Stimulated activated CD8-positive, alpha-beta memory T cell treated with anti-CD3 and anti-CD28 coated beads, Interleukin-2, amount 100 ng/mL, for 1 hour (primary cell): ENCODE results near the gene GPR158.
"Not testable (repeated sequence)": the region's sequence is repeated elsewhere in the genome, so short reads cannot be mapped to it uniquely, and the experiment has no call there.

Experiments used
- DNase-seq, 2 donors: peaks; one replicate each; pipeline ENCODE4 v3.0.0-alpha.2; 2020; ENCODE audit warnings: low read depth in 2 of 2

GPR158 gene

DNA sequence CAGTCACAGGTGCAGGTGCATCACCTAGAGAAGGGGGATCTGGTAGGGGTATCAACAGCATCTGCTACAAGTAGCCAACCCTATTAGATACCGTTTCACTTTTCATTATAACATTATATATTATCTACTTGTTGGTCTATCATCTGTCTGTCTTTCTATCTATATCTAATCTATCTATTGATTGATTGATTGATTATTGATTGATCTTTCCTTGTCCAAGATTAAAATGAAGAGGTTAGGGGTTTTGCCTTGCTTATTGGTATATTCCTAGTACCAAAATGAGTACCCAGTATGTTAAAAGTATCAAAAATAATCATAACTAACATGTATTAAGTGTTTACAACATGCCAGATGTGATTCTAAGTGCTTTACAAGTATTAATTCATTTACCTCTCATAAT lies 121.5 kb downstream of the GPR158 start:
- DNase-seq: no peak

DNA sequence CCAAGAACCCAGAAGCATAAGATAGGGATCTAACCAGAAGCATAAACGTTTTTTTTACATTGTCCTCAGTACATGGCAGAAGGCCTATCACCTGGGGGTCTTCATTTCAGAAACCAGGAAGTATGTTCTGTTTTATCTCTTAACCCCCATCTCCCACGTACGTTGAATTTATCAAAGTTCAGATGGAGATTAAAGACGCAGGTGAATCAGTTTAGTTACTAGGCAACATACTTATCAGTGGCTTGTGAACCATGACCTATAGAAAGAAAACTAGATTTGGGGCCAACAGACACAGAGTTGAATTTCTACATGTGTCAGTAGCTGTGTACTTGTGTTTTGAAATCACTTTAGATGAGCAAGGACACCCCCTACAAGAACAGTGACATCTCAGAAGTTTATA lies 122.7 kb downstream of the GPR158 start:
- DNase-seq: no peak

DNA sequence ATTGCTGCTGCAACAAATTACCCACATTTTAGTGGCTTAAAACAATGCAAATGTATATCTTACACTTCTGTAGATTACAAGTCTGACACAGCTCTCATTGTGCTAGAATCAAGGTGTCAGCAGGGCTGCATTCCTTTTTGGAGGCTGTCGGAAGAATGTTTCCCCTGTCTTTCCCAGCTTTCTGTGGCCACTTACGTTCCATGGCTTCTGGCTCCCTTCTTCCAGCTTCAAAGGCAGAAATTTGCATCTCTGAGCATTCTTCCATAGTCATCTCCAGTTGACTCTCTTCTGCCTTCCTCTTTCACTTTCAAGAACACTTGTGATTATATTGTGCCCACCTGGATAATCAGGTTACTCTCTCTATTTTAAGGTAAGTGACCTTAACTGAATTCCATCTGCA lies 125.3 kb downstream of the GPR158 start:
- no peak for DNase-seq

DNA sequence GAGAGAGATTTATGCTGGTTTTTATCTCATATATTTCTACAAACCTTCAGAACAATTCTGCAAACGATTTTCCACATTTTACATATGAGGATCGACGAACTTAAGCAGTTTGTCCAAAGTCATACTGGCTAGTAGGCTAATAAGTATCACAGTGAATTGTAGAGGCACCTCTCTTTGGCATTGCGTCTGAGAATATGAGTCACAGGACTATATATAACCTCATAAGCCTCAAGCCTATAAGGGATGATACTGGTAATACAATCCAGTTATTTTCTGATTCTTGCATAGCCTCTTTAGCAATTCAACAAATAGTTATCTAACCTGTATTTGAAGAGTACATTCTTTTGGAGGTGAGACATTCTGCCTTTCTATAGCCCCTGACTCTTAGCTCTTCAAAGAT lies 129.8 kb downstream of the GPR158 start:
- no peak for DNase-seq

DNA sequence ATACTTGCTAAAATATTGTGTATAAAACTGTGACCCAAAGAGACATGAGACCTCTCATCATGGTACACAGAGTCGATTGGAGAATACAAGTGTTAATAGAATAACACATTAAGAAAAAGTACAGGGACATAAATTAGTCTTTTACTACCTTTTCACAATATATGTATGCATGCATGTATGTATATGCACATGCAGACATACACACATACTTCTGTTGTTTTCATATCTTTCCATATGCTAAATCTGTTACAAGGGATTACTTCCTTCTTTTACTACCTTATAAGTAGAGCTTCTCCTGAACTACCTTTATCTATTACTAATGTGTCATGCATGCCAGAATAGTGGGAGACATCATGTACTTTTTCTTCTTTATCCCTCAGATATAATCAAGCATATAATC lies 131.6 kb downstream of the GPR158 start:
- DNase-seq: no peak

DNA sequence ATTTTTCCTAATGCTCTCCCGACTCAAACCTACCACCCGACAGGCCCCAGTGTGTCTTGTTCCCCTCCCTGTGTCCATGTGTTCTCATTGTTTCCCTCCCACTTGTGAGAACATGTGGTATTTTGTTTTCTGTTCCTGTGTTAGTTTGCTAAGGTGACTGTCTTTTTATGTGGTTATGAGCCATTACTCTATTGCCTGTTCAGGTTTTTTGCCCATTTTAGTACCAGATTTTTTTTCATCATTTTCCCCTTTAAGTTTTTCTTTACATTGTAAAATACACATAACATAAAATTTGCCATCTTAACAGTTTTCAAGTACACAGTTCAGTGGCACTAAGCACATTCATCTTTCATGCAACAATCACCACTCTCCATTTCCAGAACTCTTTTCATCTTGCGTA lies 133.5 kb downstream of the GPR158 start:
- no peak for DNase-seq

DNA sequence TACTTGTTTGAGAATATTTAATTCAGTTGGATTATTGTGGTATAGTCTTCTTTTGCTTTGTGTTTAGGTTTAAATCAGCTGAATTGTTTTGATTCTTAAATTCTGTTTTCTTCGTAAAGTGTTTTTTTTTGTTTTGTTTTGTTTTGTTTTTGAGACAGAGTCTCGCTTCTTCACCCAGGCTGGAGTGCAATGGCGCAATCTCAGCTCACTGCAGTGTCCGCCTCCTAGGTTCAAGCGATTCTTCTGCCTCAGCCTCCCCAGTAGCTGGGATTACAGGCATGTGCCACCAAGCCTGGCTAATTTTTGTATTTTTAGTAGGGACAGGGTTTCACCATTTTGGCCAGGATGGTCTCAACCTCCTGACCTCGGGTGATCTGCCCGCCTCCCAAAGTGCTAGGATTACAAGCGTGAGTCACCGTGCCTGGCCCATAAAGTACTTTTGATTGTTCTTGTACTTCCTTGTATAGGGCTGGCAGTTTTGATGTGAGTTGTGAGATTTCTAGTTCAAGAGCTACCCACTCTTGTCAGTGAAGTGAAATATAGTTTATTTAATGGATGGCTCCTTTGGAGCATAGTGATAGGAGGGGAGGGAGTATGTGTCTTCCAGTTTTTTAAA lies 142.9 kb downstream of the GPR158 start:
- DNase-seq: not testable (repeated sequence)

DNA sequence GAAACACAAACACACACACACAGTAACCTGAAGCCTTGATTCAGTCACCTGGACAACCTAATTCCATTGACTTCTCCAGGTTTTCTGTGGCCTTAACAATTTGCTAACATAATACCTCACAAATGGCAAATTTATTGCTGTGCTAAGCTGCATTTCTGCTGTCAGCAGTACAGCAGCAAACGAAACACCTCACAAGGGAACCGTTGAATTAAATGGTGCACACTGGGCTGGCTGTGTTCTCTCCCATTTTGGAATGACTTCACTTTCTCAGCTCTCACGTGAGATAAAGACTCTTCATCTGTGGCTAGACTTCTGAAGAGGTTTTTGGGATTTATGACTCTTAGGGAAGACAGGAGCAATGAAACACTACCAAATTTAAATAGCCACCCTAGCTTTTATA lies 152.5 kb downstream of the GPR158 start:
- no peak for DNase-seq

DNA sequence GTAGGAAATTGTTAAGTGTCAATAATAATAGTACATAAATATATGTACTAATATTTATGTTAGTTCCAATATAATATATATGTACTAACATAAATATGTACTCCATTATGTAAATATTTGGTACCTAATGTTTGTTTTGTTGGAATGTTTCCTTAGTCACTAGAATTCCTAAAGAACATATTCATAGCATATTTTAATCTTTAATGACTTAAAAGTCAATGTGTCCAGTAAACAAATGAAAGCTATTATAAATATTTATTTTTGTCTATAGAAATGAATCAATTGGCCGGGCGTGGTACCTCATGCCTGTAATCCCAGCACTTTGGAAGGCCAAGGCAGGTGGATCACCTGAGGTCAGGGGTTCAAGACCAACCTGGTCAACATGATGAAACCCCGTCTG lies 153.6 kb downstream of the GPR158 start:
- no peak for DNase-seq

DNA sequence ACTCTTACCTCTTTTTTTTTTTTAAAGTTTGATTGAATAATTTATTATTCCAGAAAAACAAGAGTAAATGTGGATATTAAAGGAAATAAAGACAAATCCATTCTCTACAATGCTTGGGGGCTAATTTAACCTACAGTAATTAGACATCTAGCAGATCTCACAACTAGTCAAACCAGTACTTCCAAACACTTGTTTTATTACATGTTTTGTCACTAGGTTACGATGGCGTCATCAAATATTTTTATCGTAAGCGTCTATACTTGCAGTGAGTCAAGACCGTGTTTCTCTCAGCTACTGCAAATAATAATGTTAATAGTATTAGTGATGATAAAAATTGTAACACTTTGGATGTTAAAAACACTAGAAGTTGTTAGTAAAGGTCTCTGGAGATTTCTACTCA lies 154.8 kb downstream of the GPR158 start:
- DNase-seq: not testable (repeated sequence)

DNA sequence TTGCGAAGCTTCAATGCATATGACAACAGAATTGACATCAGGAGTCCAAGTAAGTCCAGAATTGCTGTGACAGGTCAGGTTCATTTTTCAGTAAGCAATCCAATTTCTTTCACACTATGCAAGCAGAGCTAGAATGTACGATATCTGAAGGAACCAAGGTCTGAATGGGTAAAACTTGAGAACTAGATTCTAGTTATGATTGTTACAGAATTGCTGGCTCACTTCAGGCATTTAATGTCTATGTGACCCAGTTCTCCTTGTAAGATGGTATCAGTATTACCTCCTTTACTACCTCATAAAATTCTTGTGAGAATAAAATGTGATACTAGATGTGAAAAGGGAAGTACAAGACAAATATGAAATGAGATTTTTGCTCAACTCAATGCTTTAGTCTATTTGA lies 159.6 kb downstream of the GPR158 start:
- no peak for DNase-seq

DNA sequence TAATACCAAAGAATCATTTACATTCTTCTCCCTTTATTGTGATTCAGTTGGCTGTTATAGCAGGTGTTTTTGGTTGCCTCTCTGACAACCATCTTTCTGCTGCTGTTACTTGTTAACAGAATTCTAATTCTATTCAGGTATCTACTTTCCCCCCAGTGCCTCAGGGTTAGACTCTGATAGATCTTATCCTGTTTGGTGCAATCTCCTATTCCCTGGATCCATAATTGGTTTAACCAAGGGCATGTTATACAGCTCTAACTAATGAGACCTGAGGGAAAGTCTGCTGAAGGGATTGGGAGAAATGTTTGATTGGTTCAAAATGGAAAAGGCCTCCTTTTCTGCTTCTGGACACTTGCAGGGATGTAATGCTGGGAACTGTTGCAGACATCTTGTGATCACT lies 161.5 kb downstream of the GPR158 start:
- no peak for DNase-seq

DNA sequence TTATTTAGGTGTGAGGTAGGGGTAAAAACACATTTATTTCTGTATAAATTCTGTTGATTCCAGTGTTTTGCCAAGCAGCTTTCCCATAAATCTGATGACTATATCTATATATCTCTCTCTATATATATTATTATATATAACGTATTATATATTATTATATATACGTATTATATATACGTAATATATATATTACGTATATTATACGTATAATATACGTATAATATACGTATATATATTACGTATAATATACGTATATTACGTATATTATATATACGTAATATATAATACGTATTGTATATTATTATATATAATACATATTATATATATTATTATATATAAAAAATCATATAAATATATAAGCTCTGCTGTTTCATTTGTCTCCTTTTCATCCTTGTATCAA lies 163.5 kb downstream of the GPR158 start:
- no peak for DNase-seq

DNA sequence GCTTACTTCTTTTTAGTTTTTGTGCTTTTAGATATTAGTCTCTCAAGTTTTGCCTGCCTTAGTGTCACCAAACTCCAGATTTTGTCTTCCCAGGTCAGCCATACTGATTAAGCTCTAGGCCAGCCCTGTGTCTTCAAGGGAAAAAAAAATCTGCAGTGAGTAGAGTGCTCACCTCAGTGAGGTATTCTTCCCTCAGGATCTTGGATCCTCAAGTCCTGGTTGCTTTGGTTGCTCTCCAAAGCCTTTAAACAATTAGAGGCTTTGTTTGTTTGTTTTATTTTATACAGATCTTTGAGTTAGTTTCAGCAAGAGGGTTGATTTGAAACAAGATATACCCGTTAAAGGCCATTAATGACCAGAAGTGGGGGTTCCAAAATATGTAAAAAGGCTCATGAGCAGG lies 165.2 kb downstream of the GPR158 start:
- no peak for DNase-seq

DNA sequence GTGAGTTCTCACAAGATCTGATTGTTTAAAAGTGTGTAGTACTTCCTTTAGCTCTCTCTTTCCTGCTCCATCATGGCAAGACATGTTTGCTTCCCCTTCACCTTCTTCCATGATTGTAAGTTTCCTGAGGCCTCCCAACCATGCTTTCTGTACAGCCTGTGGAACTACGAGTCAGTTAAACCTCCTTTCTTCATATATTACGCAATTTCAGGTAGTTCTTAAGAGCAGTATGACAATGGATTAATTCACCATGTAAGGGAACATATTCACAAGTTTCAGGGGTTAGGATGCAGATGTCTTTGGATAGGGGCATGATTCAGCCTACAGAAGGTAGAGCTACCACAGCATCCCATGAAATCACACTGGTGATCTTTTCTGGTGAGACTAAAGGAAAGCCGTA lies 174.7 kb downstream of the GPR158 start:
- no peak for DNase-seq

DNA sequence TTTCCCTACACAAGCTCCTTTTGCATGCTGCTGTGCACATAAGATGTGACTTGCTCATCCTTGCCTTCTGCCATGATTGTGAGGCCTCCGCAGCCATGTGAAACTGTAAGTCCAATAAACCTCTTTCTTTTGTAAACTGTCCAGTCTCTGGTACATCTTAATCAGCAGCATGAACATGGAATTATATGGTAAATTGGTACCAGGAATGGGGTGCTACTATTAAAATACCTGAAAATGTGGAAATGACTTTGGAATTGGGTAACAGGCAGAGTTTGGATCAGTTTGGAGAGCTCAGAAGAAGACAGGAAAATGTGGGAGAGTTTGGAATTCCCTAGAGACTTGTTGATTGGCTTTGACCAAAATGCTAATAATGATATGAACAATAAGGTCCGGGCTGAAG lies 181.8 kb downstream of the GPR158 start:
- DNase-seq: no peak

DNA sequence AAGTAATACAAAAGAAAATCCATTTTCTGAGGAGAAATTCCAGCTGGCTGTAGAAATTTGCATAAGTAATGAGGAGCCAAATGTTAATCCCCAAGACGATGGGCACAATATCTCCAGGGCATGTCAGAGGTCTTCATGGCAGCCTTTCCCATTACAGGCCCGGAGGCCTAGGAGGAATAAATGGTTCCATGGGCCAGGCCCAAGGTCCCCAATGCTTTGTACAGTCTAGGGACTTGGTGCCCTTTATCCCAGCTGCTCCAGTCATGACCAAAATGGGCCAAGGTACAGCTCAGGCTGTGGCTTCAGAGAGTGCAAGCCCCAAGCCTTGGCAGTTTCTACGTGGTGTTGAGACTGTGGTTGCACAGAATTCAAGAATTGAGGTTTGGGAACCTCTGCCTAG lies 182.5 kb downstream of the GPR158 start:
- DNase-seq: no peak

DNA sequence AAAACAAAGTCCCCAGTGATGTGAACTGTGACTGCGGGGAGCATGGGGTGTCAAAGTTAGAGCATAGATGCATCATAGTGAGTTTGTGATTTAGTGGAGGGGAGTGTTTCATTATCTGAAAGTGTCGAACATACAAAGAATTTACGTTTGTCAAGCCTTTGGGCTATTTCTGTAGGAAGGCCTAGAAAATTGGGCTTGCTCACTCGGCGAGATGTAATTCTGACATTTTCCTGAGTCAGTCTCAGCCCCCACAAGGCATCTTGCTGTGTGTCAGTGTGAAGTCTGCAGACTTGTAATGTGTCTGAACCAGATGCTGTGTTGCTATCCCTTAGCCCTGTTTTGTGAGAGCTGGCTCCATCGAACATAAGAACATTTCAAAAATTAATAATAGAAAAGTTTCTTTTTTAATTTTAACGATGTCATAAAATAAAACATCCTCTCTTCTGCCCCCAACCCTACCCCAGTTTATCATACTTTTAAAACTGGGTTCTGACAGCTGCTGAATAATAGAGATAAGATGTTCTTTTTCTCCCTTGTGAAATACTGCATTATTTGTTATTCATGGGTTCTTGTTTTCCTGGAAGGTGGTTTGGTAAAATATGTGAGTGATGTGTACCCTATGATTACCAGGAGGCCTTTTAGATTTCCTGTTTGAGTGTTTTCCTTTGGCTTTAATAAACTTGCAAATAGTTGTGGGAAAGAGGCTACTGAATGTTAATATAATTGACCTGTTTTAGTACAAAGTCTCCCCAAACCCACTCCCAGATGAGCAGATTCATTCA lies 207.4 kb downstream of the GPR158 start:
- DNase-seq: no peak

DNA sequence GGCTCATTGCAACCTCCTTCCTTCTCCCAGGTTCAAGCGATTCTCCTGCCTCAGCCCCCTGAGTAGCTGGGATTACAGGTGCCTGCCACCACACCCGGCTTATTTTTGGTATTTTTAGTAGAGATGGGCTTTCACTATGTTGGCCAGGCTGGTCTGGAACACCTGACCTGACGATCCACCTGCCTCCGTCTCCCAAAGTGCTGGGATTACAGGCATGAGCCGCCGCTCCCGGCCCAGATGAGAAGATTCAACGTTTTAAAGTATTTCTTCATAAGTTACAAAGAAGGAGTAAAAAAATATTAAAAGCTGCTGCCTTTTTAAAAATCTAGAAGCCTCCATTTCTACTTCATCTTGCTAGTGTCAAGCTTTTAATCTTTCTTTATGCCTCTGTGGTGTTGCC lies 208.1 kb downstream of the GPR158 start:
- DNase-seq: not testable (repeated sequence)

DNA sequence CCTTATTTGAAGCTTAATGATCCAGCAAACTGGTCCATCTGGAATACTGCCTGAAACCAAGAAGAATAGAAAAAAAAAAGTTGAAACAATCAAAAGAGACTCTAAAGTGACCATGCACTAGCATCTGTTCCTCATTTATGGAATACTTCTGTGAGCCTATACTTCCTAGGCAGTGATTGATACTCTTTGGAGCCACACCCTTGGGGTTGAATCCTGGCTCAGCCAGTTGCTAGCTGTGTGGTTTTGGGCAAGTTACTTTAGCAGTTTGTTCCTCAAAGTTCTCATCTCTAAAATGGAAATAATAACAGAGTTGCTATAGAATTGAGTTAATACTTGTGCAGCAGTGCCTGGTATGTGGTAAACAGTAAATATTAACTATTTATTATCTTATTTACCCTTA lies 208.9 kb downstream of the GPR158 start:
- no peak for DNase-seq

DNA sequence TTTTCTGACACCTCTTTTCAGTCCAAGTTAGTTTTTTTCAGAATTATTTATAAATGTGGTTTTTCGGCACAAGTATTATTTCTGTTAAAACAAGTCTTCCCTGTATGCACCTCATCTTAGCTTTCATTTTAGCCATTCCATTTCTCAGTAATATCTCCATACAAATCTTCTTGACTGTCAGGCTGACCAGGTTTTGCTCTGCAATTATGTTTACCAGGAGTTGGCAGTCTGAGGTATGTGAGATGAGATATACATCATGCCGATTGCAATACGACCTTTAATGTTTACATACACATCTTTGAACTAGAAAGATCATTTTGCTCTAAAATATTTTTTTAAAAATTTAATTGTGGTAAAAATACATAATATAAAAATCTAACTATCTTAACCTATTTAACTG lies 209.8 kb downstream of the GPR158 start:
- DNase-seq: no peak

DNA sequence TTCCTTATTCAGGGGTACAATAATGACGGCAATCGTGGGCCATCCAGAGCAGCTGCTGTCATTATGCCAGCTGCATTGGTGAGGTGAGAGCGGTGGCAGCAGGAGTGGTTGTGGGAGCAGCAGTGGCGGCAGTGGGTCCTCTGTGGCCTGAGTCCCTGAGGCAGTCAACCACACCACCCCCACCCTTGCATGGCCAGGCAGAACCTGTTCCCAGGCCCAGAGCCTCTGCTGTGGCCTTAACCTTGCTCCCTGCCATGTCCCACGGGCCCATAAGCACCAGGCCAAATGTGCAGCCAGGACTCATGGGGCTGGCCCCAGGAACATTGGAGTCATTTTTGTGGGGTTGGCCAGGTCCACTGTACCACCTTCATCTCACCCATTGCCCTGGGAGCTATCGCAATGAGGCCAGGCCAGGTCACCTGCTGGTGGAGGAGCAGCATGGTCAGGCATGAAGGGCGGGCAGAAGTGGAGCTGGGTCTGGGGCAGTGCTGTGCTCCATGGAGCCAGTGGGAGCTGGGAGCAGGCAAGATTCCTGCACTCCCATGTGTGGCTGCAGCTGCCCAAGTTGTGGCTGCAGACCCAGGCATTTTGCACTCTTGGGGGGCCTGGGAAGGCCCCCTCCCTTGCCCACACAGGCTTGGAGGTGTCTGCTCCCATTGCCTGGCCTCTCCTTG lies 213.5 kb downstream of the GPR158 start:
- DNase-seq: no peak

DNA sequence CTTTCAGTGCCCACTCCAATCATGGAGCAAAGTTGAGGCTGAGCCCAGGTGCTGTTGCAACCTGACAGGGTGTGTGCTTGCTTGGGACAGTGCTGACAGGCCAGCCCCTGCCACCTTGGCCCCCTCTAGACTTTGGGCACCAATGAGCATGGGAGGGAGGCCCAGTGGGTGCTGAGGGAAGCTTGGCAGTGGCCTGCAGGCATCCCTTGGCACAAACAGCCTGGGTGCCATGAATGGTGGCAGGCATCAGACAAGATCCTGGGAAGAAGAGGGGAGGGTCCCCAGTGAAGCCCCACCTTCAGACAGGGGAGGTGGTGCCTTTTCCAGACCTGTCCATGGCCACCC lies 214.0 kb downstream of the GPR158 start:
- DNase-seq: no peak
